ENCODE data around the gene ESF1.

ESF1 gene

DNA sequence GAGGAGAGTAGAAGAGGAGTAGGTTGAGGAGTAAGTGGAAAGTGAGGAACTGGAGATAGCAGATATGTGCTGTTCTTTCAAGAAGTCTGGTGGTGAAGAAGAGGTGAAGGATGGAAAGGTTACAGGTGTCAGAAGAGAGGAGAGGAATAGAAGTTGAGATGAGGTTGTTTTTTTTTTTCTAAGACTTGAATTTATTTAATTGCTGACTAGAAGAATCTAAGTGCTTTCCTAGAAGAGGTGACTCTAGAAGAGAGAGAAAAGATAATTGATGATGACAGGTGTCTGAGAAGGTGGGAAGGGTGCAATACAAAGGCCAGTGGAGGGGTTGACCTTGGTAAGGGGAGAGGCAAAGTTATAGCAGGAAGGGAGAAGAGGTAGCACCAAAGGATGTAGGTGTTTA, 25.7 kb upstream of the ESF1 start:
- TF ChIP-seq, protein P1, sequence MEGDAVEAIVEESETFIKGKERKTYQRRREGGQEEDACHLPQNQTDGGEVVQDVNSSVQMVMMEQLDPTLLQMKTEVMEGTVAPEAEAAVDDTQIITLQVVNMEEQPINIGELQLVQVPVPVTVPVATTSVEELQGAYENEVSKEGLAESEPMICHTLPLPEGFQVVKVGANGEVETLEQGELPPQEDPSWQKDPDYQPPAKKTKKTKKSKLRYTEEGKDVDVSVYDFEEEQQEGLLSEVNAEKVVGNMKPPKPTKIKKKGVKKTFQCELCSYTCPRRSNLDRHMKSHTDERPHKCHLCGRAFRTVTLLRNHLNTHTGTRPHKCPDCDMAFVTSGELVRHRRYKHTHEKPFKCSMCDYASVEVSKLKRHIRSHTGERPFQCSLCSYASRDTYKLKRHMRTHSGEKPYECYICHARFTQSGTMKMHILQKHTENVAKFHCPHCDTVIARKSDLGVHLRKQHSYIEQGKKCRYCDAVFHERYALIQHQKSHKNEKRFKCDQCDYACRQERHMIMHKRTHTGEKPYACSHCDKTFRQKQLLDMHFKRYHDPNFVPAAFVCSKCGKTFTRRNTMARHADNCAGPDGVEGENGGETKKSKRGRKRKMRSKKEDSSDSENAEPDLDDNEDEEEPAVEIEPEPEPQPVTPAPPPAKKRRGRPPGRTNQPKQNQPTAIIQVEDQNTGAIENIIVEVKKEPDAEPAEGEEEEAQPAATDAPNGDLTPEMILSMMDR (IDR thresholded peaks at IDR 0.05; ENCODE audit: low read depth, low read length, missing control alignments), result no peak
- no peaks in the 10 kb centered on the region for H3K27me3 ChIP-seq (replicated peaks)
- DNase-seq, result no peak
- peaks cover 48% of the 10 kb centered on the region for H3K36me3 ChIP-seq (replicated peaks)
- no peak overlapping the region for H3K27ac ChIP-seq
- no peak overlapping the region for H3K4me3 ChIP-seq (ENCODE audit: low read depth, low read length)
- in situ Hi-C loops (cut with HindIII; ENCODE audit: low pct_ligation_motif_present, low sequenced_read_pairs), result no loop called here

GRCh38 chr20:13809855-13810254, 25.1 kb upstream of the ESF1 start:
- Histone ChIP-seq H3K27ac (no peak overlapping the region), H3K36me3 (replicated peaks) (peaks cover 44% of the 10 kb centered on the region), H3K4me3 (ENCODE audit: low read depth, low read length) (no peak overlapping the region), H3K27me3 (replicated peaks) (no peaks in the 10 kb centered on the region)
- DNase-seq, result no peak
- in situ Hi-C loops (cut with HindIII; ENCODE audit: low pct_ligation_motif_present, low sequenced_read_pairs), result no loop called here
- TF ChIP-seq, protein P1 (IDR thresholded peaks at IDR 0.05; ENCODE audit: low read depth, low read length, missing control alignments), result no peak

DNA sequence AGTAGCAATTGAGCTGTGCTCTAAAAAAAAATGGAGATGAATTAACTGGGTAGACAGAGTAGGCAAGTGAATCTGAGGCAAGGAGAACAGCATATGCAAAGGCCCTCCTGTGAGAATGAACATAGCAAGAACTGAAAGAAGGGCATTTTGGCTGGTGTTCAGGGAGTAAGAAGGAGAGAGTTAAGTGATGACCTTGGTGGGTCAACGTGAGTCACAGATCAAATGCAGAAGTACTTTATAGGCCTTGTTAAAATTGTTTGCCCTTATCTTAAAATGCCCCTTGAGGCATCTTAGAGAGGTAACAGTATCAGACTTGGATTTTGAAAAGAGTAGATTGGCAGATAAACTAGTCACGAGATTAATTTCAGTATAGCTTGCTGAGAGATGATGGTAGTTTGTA, 24.7 kb upstream of the ESF1 start:
- H3K36me3 ChIP-seq (replicated peaks), result peaks cover 43% of the 10 kb centered on the region
- in situ Hi-C loops (cut with HindIII; ENCODE audit: low pct_ligation_motif_present, low sequenced_read_pairs), result no loop called here
- H3K27ac ChIP-seq, result no peak overlapping the region
- TF ChIP-seq, protein P1 (IDR thresholded peaks at IDR 0.05; ENCODE audit: low read depth, low read length, missing control alignments), result no peak
- no peak for DNase-seq
- H3K27me3 ChIP-seq (replicated peaks), result no peaks in the 10 kb centered on the region
- no peak overlapping the region for H3K4me3 ChIP-seq (ENCODE audit: low read depth, low read length)

GRCh38 chr20:13800728-13801134, 16.0 kb upstream of the ESF1 start:
- Histone ChIP-seq H3K36me3 (replicated peaks) (peaks cover 50% of the 10 kb centered on the region), H3K27me3 (replicated peaks) (no peaks in the 10 kb centered on the region)
- DNase-seq, result peak; percentile 69

GRCh38 chr20:13799974-13800373, 15.3 kb upstream of the ESF1 start:
- Histone ChIP-seq H3K27ac (no peak overlapping the region), H3K27me3 (replicated peaks) (no peaks in the 10 kb centered on the region), H3K36me3 (replicated peaks) (peaks cover 56% of the 10 kb centered on the region), H3K4me3 (ENCODE audit: low read depth, low read length) (no peak overlapping the region)
- in situ Hi-C loops (cut with HindIII; ENCODE audit: low pct_ligation_motif_present, low sequenced_read_pairs), result no loop called here
- no peak for DNase-seq
- TF ChIP-seq, protein P1 (IDR thresholded peaks at IDR 0.05; ENCODE audit: low read depth, low read length, missing control alignments), result no peak

More at GRCh38 chr20:13800728-13801134, 16.0 kb upstream of the ESF1 start:
- in situ Hi-C loops (cut with HindIII; ENCODE audit: low pct_ligation_motif_present, low sequenced_read_pairs), result no loop called here
- Histone ChIP-seq H3K27ac (no peak overlapping the region), H3K4me3 (ENCODE audit: low read depth, low read length) (no peak overlapping the region)
- TF ChIP-seq, protein P1 (IDR thresholded peaks at IDR 0.05; ENCODE audit: low read depth, low read length, missing control alignments), result no peak

- peaks cover 61% of the 10 kb centered on the region for H3K36me3 ChIP-seq (replicated peaks)
- DNase-seq, result no peak
- TF ChIP-seq, protein P1 (IDR thresholded peaks at IDR 0.05; ENCODE audit: low read depth, low read length, missing control alignments), result no peak
- H3K27ac ChIP-seq, result no peak overlapping the region
- H3K4me3 ChIP-seq (ENCODE audit: low read depth, low read length), result no peak overlapping the region
- H3K27me3 ChIP-seq (replicated peaks), result no peaks in the 10 kb centered on the region
- in situ Hi-C loops (cut with HindIII; ENCODE audit: low pct_ligation_motif_present, low sequenced_read_pairs), result no loop called here
These were observed 14.3 kb upstream of the ESF1 start for GRCh38 chr20:13799040-13799439.
